AG04450 (cell line): Measurements from ENCODE around the gene KRT85. TPM values are rescaled to one million over a fixed set of nuclear protein-coding genes. Genes with fewer than 3 reads are reported as not detected.

Source experiments
- CTCF ChIA-PET: fragments of 300-600, 350-600 bp; formaldehyde crosslinking; extraction: SDS; loops from one replicate; lab custom pipeline; 2022; ENCODE audit warnings: antibody characterized with exemption, inconsistent platforms; lab: Charles Lee
- POLR2A ChIA-PET: fragments of 350-600 bp; formaldehyde crosslinking; extraction: SDS; loops from one replicate; lab custom pipeline; 2021; ENCODE audit warnings: antibody characterized with exemption, inconsistent platforms; lab: Yijun Ruan, JAX
- DNase-seq: peaks from one replicate; pipeline ENCODE4 v3.0.0-alpha.2; 2011; ENCODE audit warnings: low read depth, low spot score
- H3K27ac ChIP-seq: one replicate; pipeline ENCODE4 v1.5.1; 2012; ENCODE audit warnings: low read depth, low read length, control low read depth
- H3K27me3 ChIP-seq: one replicate; pipeline ENCODE4 v1.6.0; 2012; ENCODE audit warnings: low read length; ENCODE audit not compliant: control insufficient read depth, insufficient read depth
- H3K4me3 ChIP-seq: 2 replicates; pipeline ENCODE4 v1.5.1; 2011; ENCODE audit warnings: mild to moderate bottlenecking, low read depth, low read length, control low read depth
- H3K9me3 ChIP-seq: 2 replicates; pipeline ENCODE4 v1.5.1; 2012; ENCODE audit warnings: low read length; ENCODE audit not compliant: control insufficient read depth, insufficient read depth
- CTCF ChIP-seq: IDR thresholded peaks from 2 replicates; pipeline ENCODE4 v1.5.1; 2011; ENCODE audit warnings: low read depth, low read length, control low read depth, inconsistent platforms
- polyA plus RNA-seq: library from polyadenylated mRNA; depleted of rRNA; stranded (reverse); fragments of >200 nt; gene quantifications from 2 replicates; pipeline ENCODE4 v1.2.3, GENCODE V29; 2011

Gene KRT85
- polyA plus RNA-seq, 1 experiment, result not detected

GRCh38 chr12:52364901-52365489 lies 2.3 kb downstream of the KRT85 start:
- Histone ChIP-seq H3K27ac (no peak overlapping the region), H3K9me3 (no peaks in the 10 kb centered on the region), H3K4me3 (no peak overlapping the region), H3K27me3 (peaks cover 55% of the 10 kb centered on the region)
- ChIA-PET CTCF (interaction anchor here (0.9 to 1.1 kb wide), 2 partner anchors 515 to 519 kb away, joined by 3 read pairs; no protein-coding TSS in a partner anchor), POLR2A (no interaction called here)
- DNase-seq, result no peak
- no peak for TF ChIP-seq CTCF

GRCh38 chr12:52364061-52364460 lies 3.2 kb downstream of the KRT85 start:
- Histone ChIP-seq H3K27me3 (peaks cover 49% of the 10 kb centered on the region), H3K9me3 (no peaks in the 10 kb centered on the region), H3K27ac (no peak overlapping the region), H3K4me3 (no peak overlapping the region)
- ChIA-PET POLR2A (no interaction called here), CTCF (interaction anchor here (1.5 kb wide), 1 partner anchor 8 kb away, joined by 6 read pairs; no protein-coding TSS in a partner anchor)
- DNase-seq, result no peak
- no peak for TF ChIP-seq CTCF

- H3K27me3 ChIP-seq, result peaks cover 47% of the 10 kb centered on the region
- POLR2A ChIA-PET, result no interaction called here
- CTCF ChIA-PET, result interaction anchor here (1.5 kb wide), 1 partner anchor 9 kb away, joined by 6 read pairs; no protein-coding TSS in a partner anchor
These were observed 4.1 kb downstream of the KRT85 start for GRCh38 chr12:52363111-52363679.

GRCh38 chr12:52362118-52362726 lies 5.1 kb downstream of the KRT85 start:
- H3K27me3 ChIP-seq, result peaks cover 40% of the 10 kb centered on the region
- no peaks in the 10 kb centered on the region for H3K9me3 ChIP-seq
- no peak overlapping the region for H3K4me3 ChIP-seq
- no peak for DNase-seq
- ChIA-PET CTCF (interaction anchor here (0.6 to 2.2 kb wide), 5 partner anchors 10 to 517 kb away, joined by 3 to 8 read pairs (median 3); no protein-coding TSS in a partner anchor), POLR2A (no interaction called here)
- 0 out of 2 replicates have a peak, but pooled peaks have one; percentile 9 for TF ChIP-seq CTCF
- H3K27ac ChIP-seq, result no peak overlapping the region

More at GRCh38 chr12:52363111-52363679, 4.1 kb downstream of the KRT85 start:
- no peak for DNase-seq
- H3K9me3 ChIP-seq, result no peaks in the 10 kb centered on the region
- H3K4me3 ChIP-seq, result no peak overlapping the region
- no peak overlapping the region for H3K27ac ChIP-seq
- TF ChIP-seq CTCF, result no peak

- ChIA-PET CTCF (interaction anchor here (0.9 to 2.2 kb wide), 4 partner anchors 11 to 205 kb away, joined by 3 to 8 read pairs (median 4); no protein-coding TSS in a partner anchor), POLR2A (no interaction called here)
- no peak for TF ChIP-seq CTCF
- Histone ChIP-seq H3K27ac (no peak overlapping the region), H3K9me3 (no peaks in the 10 kb centered on the region), H3K27me3 (peaks cover 38% of the 10 kb centered on the region), H3K4me3 (no peak overlapping the region)
- no peak for DNase-seq
These were observed 5.7 kb downstream of the KRT85 start for GRCh38 chr12:52361553-52361952.
